Measurements from ENCODE around the gene ROR2.

DNA sequence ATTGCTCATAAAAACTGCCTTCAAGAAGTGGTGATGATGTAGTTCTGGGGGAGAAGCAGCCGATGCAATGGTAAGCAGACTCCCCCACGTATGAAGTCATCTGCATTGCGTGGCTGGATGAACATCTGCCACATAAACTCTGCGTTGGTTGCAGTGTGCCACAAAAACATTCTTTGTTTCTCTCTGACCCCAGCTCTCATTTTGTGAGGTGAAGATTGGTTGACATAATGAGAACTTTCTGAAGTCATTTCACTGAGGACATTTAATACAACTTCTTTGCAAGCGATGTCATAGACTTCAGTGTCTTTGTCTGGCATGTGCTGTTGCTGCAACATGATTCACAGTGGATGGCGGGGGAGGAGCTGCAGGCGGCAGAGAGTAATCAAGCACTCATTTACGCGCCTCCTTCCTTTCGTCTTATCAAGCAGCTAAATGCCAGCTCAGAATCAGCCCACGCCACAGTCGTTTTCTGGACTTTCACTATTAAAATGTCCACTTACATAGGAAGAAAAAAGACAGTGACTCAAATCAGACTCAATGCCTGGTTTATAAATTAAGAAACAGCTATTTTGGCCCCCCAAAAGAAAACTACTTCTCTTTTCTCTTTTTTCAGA is 434.8 kb downstream of the ROR2 start:
- TF ChIP-seq EZH2 (IDR thresholded peaks at IDR 0.05; ENCODE audit: borderline replicate concordance, low read length), result no peak
- TF ChIP-seq, protein P1, sequence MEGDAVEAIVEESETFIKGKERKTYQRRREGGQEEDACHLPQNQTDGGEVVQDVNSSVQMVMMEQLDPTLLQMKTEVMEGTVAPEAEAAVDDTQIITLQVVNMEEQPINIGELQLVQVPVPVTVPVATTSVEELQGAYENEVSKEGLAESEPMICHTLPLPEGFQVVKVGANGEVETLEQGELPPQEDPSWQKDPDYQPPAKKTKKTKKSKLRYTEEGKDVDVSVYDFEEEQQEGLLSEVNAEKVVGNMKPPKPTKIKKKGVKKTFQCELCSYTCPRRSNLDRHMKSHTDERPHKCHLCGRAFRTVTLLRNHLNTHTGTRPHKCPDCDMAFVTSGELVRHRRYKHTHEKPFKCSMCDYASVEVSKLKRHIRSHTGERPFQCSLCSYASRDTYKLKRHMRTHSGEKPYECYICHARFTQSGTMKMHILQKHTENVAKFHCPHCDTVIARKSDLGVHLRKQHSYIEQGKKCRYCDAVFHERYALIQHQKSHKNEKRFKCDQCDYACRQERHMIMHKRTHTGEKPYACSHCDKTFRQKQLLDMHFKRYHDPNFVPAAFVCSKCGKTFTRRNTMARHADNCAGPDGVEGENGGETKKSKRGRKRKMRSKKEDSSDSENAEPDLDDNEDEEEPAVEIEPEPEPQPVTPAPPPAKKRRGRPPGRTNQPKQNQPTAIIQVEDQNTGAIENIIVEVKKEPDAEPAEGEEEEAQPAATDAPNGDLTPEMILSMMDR (conservative IDR thresholded peaks at IDR 0.05 in 1 of 2, IDR thresholded peaks at IDR 0.05 in 1 of 2; ENCODE audit: extremely low read depth in 1 of 2, insufficient read depth in 1 of 2, low read depth in 1 of 2, low read length in 2 of 2), result no peak

Measured in mammary epithelial cell (primary cell).